GM18526 (cell line): ENCODE measurements around the gene PTPRN2.

ENCODE experiments used
- POLR2A ChIP-seq: IDR thresholded peaks from 3 replicates; pipeline ENCODE4 v1.6.1; 2011; ENCODE audit not compliant: insufficient read length; ENCODE audit errors: extremely low read depth

PTPRN2 gene

GRCh38 chr7:158572000-158572828 lies 15.4 kb downstream of the PTPRN2 start:
- no peak for TF ChIP-seq POLR2A

GRCh38 chr7:158570449-158571170 lies 17.0 kb downstream of the PTPRN2 start:
- no peak for TF ChIP-seq POLR2A

DNA sequence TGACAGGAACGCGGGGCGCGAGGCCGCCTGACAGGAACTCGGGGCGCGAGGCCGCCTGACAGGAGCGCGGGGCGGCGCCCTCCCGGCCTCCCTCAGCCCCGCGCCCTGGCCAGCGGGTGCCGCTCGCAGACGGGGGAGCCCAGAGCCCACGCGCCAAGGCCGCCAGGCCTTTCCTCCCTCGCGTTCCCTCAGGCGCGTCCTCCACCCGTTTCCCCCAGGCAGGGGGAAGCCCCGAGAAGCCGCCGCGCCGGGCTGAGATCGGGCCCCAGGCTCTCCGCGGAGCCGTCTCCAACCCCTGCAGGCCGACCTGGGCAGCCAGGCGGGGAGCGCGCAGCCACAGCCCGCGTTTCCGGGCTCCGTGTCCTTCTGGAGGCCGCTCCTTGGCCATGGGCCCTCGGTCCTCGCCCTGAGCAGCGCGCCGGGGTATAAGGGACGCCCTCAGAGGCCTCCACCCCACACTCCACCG lies 17.7 kb downstream of the PTPRN2 start:
- no peak for TF ChIP-seq POLR2A

GRCh38 chr7:158568974-158569857 lies 18.4 kb downstream of the PTPRN2 start:
- no peak for TF ChIP-seq POLR2A

DNA sequence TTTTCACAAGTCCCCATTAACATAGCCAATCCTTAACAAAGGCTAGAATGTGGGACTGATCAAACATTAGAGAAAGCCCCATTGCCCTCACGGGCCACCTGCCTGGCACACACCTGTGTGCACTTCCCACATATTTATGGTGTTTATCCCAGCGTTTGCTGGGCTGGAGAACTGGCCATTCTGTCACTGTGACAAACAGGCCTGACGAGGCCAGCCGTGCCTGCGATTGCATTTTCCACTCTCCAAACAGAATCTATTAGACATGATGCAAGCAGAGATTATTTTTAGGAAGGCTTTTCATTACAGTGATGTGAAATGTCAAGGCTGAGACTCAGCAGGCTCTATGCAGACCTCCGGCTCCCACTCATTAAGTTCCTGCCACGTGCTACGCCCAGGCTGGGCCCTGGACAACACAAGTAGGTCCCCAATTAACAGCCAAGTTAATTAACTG lies 20.4 kb downstream of the PTPRN2 start:
- TF ChIP-seq POLR2A: no peak

GRCh38 chr7:158564663-158565035 lies 23.0 kb downstream of the PTPRN2 start:
- TF ChIP-seq POLR2A: no peak

DNA sequence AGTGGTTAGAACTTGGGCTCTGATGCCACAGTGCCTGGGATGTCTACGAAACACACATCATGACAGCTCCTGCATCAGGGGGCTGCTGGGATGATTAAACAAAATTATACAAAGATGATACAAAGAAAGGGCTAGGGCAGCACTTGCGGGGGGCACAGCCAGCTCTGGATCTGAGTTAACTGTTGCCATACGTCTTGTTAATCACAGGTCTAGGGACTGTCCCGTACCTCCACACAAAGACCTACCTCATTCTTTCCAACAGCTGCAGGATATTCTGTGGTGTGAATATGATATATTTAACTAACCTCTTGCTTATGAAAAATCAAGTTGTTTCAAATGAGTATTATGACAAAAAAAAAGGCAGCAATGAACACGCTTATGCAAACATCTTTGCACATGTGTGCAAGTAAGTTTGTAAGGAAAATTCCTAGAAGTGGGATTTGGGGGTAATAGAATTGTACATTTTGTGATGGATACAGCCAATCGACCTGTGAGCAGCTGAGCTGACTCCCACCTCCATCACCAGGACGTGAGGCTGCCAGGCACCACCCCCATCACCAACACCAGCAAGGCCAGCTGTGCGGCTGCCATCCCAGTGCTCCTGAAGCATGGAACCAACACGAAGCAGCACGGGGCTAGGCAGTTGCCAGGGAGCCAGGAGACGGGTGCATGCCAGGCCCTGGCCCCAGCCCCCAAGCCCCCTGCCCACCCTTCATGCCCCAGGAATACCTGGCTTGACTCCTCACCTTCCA lies 23.5 kb downstream of the PTPRN2 start:
- no peak for TF ChIP-seq POLR2A

- TF ChIP-seq POLR2A: no peak
These were observed 24.6 kb downstream of the PTPRN2 start for GRCh38 chr7:158563051-158563450.

GRCh38 chr7:158562517-158562916 lies 25.1 kb downstream of the PTPRN2 start:
- no peak for TF ChIP-seq POLR2A

DNA sequence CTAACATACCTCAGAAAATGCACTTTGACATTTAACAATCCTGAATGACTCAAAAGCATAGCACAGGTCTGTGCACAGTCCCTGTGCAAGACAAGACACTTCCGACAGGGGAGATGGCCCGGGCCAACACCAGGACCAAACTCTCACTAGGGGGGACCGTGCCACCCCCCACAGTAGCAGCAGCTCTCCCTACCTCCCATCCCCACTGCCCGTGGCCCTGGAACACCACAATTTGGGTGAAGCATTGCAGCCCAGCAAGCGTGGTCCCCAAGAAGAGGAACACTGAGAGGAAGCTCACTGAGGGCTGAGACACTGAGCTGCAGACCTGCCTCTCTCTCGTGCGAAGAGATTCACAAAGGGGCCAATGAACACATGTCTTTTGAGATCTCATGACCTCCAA lies 26.0 kb downstream of the PTPRN2 start:
- no peak for TF ChIP-seq POLR2A

DNA sequence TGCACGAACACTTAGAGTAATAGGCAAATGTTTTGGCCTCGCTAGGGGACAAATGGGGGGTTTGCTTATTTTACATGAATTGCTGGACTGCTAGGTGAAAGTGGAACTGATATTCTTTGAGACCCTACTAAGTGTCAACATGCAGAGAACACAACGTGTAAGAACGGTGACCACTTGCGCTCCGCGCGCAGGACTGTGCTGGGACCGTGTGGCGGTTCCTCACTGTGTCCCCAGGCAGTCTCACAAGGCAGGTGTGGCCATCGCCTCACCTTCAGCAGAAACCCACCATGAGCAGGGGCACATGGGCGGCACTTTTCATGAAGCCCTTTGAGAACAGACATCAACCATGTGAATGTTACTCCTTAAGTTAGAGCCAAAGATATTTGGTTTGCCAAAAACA lies 27.2 kb downstream of the PTPRN2 start:
- TF ChIP-seq POLR2A: no peak

- TF ChIP-seq POLR2A: no peak
These were observed 28.3 kb downstream of the PTPRN2 start for GRCh38 chr7:158559356-158559755.

GRCh38 chr7:158558816-158559215 lies 28.8 kb downstream of the PTPRN2 start:
- no peak for TF ChIP-seq POLR2A

DNA sequence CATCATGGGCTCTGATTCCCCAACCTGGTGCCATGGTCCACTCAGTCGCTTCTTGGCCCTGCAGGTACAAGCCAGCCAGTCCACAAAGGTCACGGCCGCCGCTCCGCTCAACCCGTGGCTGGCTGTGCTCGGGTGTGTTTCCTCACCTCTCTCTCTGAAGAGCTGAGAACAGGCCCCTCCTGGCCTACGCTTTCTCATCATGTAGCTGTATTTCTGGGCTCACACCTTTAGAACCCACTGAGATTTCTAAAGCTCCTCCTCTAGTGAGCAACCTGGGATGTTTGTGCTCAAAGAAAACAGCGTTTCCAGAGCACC lies 30.2 kb downstream of the PTPRN2 start:
- no peak for TF ChIP-seq POLR2A
